IPS DF 6.9 (cell line): ENCODE measurements around the gene MYL12A.

Experiments used
- DNase-seq: peaks from one replicate; pipeline ENCODE4 v3.0.0-alpha.2; 2013; ENCODE audit warnings: low read depth, low spot score
- H3K27ac ChIP-seq: one replicate; pipeline ENCODE4 v1.5.1; 2013; ENCODE audit warnings: low read length, control low read depth
- H3K27me3 ChIP-seq: 2 replicates; pipeline ENCODE4 v1.6.1; 2013; ENCODE audit warnings: mild to moderate bottlenecking, low read length; ENCODE audit not compliant: control insufficient read depth, insufficient read depth
- H3K36me3 ChIP-seq: 2 replicates; pipeline ENCODE4 v1.6.1; 2013; ENCODE audit warnings: low read length; ENCODE audit not compliant: control insufficient read depth, insufficient read depth
- H3K4me1 ChIP-seq: 2 replicates; pipeline ENCODE4 v1.6.1; 2013; ENCODE audit warnings: low read length; ENCODE audit not compliant: control insufficient read depth, insufficient read depth
- H3K4me3 ChIP-seq: 2 replicates; pipeline ENCODE4 v1.5.1; 2013; ENCODE audit warnings: mild to moderate bottlenecking, low read length
- H3K9me3 ChIP-seq: 2 replicates; pipeline ENCODE4 v1.6.1; 2013; ENCODE audit warnings: low read length, inconsistent platforms; ENCODE audit not compliant: control insufficient read depth, insufficient read depth
- WGBS: extraction: QIAGEN DNeasy Blood & Tissue Kit; methylation state at CpG from one replicate; pipeline ENCODE4 v1.1.7; 2013; ENCODE audit warnings: mixed read lengths, missing lambda C conversion rate; ENCODE audit not compliant: insufficient read length, insufficient coverage; 5-methylcytosine and 5-hydroxymethylcytosine counted together

The MYL12A gene

GRCh38 chr18:3283908-3284307 is 36.3 kb downstream of the MYL12A start:
- Histone ChIP-seq H3K4me1 (no peaks in the 10 kb centered on the region), H3K36me3 (no peaks in the 10 kb centered on the region), H3K27me3 (no peaks in the 10 kb centered on the region), H3K27ac (no peak overlapping the region), H3K4me3 (no peak overlapping the region), H3K9me3 (no peaks in the 10 kb centered on the region)
- no CpG with 5 or more reads among the region's 7 CpGs for WGBS
- no peak for DNase-seq

- no peaks in the 10 kb centered on the region for H3K36me3 ChIP-seq
- no peaks in the 10 kb centered on the region for H3K27me3 ChIP-seq
- H3K4me1 ChIP-seq: no peaks in the 10 kb centered on the region
- no peak for DNase-seq
- no CpG with 5 or more reads among the region's 9 CpGs for WGBS
- H3K9me3 ChIP-seq: no peaks in the 10 kb centered on the region
- no peak overlapping the region for H3K4me3 ChIP-seq
- H3K27ac ChIP-seq: no peak overlapping the region
These were observed 36.9 kb downstream of the MYL12A start for GRCh38 chr18:3284501-3284900.

GRCh38 chr18:3286159-3286558 is 38.6 kb downstream of the MYL12A start:
- WGBS: no CpG with 5 or more reads among the region's 7 CpGs
- no peaks in the 10 kb centered on the region for H3K9me3 ChIP-seq
- no peak overlapping the region for H3K4me3 ChIP-seq
- H3K27ac ChIP-seq: no peak overlapping the region
- H3K36me3 ChIP-seq: no peaks in the 10 kb centered on the region
- no peaks in the 10 kb centered on the region for H3K4me1 ChIP-seq
- no peak for DNase-seq
- H3K27me3 ChIP-seq: no peaks in the 10 kb centered on the region

- no CpG with 5 or more reads among the region's 2 CpGs for WGBS
- Histone ChIP-seq H3K4me3 (no peak overlapping the region), H3K27ac (no peak overlapping the region), H3K27me3 (no peaks in the 10 kb centered on the region), H3K4me1 (0 out of 2 replicates have a peak, but pooled peaks cover 3% of the 10 kb centered on the region), H3K9me3 (no peaks in the 10 kb centered on the region), H3K36me3 (no peaks in the 10 kb centered on the region)
- DNase-seq: no peak
These were observed 45.8 kb downstream of the MYL12A start for GRCh38 chr18:3293196-3293951.

GRCh38 chr18:3294435-3295080 is 47.0 kb downstream of the MYL12A start:
- H3K36me3 ChIP-seq: no peaks in the 10 kb centered on the region
- no peak for DNase-seq
- WGBS: 100% methylated on average over 1 of the region's 3 CpGs
- no peak overlapping the region for H3K4me3 ChIP-seq
- no peaks in the 10 kb centered on the region for H3K27me3 ChIP-seq
- H3K4me1 ChIP-seq: 0 out of 2 replicates have a peak, but pooled peaks cover 3% of the 10 kb centered on the region
- H3K9me3 ChIP-seq: no peaks in the 10 kb centered on the region
- no peak overlapping the region for H3K27ac ChIP-seq

- Histone ChIP-seq H3K36me3 (no peaks in the 10 kb centered on the region), H3K4me3 (peak overlapping the region; percentile 70), H3K9me3 (no peaks in the 10 kb centered on the region), H3K27me3 (no peaks in the 10 kb centered on the region), H3K27ac (no peak overlapping the region), H3K4me1 (0 out of 2 replicates have a peak, but pooled peaks cover 3% of the 10 kb centered on the region)
- no CpG with 5 or more reads among the region's 18 CpGs for WGBS
- peak; percentile 95 for DNase-seq
These were observed 49.7 kb downstream of the MYL12A start for GRCh38 chr18:3297025-3297984.

GRCh38 chr18:3304832-3305231 is 57.2 kb downstream of the MYL12A start:
- H3K4me3 ChIP-seq: no peak overlapping the region
- WGBS: no CpG with 5 or more reads among the region's 1 CpG
- H3K36me3 ChIP-seq: no peaks in the 10 kb centered on the region
- H3K27me3 ChIP-seq: no peaks in the 10 kb centered on the region
- no peak overlapping the region for H3K27ac ChIP-seq
- DNase-seq: no peak
- no peaks in the 10 kb centered on the region for H3K9me3 ChIP-seq
- peaks cover 3% of the 10 kb centered on the region; the same call in 1 of the 2 replicates for H3K4me1 ChIP-seq

GRCh38 chr18:3305354-3305762 is 57.8 kb downstream of the MYL12A start:
- H3K27ac ChIP-seq: no peak overlapping the region
- no CpG with 5 or more reads among the region's 7 CpGs for WGBS
- H3K27me3 ChIP-seq: no peaks in the 10 kb centered on the region
- H3K4me1 ChIP-seq: peaks cover 3% of the 10 kb centered on the region; the same call in 1 of the 2 replicates
- no peak for DNase-seq
- no peaks in the 10 kb centered on the region for H3K36me3 ChIP-seq
- no peaks in the 10 kb centered on the region for H3K9me3 ChIP-seq
- no peak overlapping the region for H3K4me3 ChIP-seq
